ENCODE results near the gene MYOC. TPM values are rescaled to one million over a fixed set of nuclear protein-coding genes. Genes with fewer than 3 reads are reported as not detected.
A peak's percentile ranks its signal among the peaks of the same experiment; 100 is the strongest.

The MYOC gene
- total RNA-seq, 1 experiment from 2014 or later = not detected

DNA sequence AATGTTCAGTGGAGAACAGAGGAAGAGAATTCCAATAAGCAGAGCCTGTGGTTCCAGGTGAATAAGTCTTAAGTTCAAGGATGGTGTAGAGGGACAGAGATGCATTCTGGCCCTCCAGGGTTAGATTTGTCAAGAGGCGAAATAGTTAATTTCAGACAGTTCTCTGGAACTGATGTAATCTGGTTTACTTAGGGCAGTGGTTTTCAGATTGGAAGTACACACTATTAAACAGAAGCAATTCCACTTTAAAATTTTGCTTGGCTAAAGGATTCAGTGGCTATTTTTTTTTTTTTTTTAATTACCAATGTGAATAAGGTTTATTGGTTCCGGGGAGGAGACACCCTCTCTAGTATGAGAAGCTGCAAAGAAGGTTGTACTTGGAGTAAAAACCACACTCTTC is 55.8 kb downstream of the MYOC start:
- H3K79me2 ChIP-seq (ENCODE audit: insufficient read depth, low read length) = no peaks in the 10 kb centered on the region
- Mint-ChIP-seq H3K4me3 (no peak overlapping the region), H3K9me3 (no peaks in the 10 kb centered on the region), H3K27me3 (ENCODE audit: low read depth) (no peaks in the 10 kb centered on the region), H3K4me1 (peaks cover 0 to 3% of the 10 kb centered on the region in 2 experiments; a peak in 1 of 4 replicates), H3K36me3 (ENCODE audit: insufficient read depth in 1 of 3, low read depth in 3 of 3) (peaks cover 11 to 27% (median 13%) of the 10 kb centered on the region in 3 experiments; a peak in 6 of 7 replicates), H3K27ac (peak overlapping the region in 1 of 3 experiments; percentile 26; a peak in 3 of 7 replicates)
- no CpG with 5 or more reads among the region's 2 CpGs for WGBS (ENCODE audit: extremely low coverage, insufficient read length, low lambda C conversion rate)
- no peaks in the 10 kb centered on the region for H4K20me1 ChIP-seq (ENCODE audit: control insufficient read depth, insufficient read depth, insufficient read length)
- H3K14ac ChIP-seq (ENCODE audit: insufficient read depth, low read length) = no peak overlapping the region
- TF ChIP-seq, protein P1, sequence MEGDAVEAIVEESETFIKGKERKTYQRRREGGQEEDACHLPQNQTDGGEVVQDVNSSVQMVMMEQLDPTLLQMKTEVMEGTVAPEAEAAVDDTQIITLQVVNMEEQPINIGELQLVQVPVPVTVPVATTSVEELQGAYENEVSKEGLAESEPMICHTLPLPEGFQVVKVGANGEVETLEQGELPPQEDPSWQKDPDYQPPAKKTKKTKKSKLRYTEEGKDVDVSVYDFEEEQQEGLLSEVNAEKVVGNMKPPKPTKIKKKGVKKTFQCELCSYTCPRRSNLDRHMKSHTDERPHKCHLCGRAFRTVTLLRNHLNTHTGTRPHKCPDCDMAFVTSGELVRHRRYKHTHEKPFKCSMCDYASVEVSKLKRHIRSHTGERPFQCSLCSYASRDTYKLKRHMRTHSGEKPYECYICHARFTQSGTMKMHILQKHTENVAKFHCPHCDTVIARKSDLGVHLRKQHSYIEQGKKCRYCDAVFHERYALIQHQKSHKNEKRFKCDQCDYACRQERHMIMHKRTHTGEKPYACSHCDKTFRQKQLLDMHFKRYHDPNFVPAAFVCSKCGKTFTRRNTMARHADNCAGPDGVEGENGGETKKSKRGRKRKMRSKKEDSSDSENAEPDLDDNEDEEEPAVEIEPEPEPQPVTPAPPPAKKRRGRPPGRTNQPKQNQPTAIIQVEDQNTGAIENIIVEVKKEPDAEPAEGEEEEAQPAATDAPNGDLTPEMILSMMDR (conservative IDR thresholded peaks at IDR 0.05) = no peak
- no peaks in the 10 kb centered on the region for H3K4me1 ChIP-seq (ENCODE audit: insufficient read depth, low read length)
- no peak overlapping the region for H3K18ac ChIP-seq (ENCODE audit: insufficient read length, low read depth, low read length)
- DNase-seq = no peak
- no peaks in the 10 kb centered on the region for H3K27me3 ChIP-seq (ENCODE audit: insufficient read depth, low read length)
- H4K91ac ChIP-seq (ENCODE audit: insufficient read length, low read depth, low read length) = no peak overlapping the region
- H3K27ac ChIP-seq (ENCODE audit: insufficient read length, low read depth, low read length) = no peak overlapping the region
- H2BK120ac ChIP-seq (ENCODE audit: low read depth, low read length, poor library complexity, severe bottlenecking) = no peak overlapping the region
- no peak overlapping the region for H4K5ac ChIP-seq (ENCODE audit: insufficient read length, low read depth, low read length)
- H3K56ac ChIP-seq (ENCODE audit: insufficient read length, low read depth, low read length) = no peak overlapping the region
- no peaks in the 10 kb centered on the region for H3K9me3 ChIP-seq (ENCODE audit: control insufficient read depth, low read depth, low read length)
- H3K9ac ChIP-seq (ENCODE audit: extremely low read depth, insufficient read length, low read length) = no peak overlapping the region
- H3K79me1 ChIP-seq (ENCODE audit: insufficient read depth, low read depth, low read length, poor library complexity, severe bottlenecking) = no peaks in the 10 kb centered on the region
- H4K8ac ChIP-seq (replicated peaks; ENCODE audit: insufficient read length, low read depth, low read length) = no peak overlapping the region
- no peak overlapping the region for H2AFZ ChIP-seq (ENCODE audit: low read length)
- no peak overlapping the region for H2BK20ac ChIP-seq (ENCODE audit: low read depth, low read length, poor library complexity, severe bottlenecking)
- no peaks in the 10 kb centered on the region for H3K23me2 ChIP-seq (ENCODE audit: insufficient read length, low read depth, low read length, poor library complexity, severe bottlenecking)
- no peak overlapping the region for H2BK12ac ChIP-seq (ENCODE audit: insufficient read length, low read depth, low read length)
- H3K4me2 ChIP-seq (ENCODE audit: insufficient read depth, insufficient read length, low read length) = no peak overlapping the region
- H3T11ph ChIP-seq (ENCODE audit: low read length) = no peak overlapping the region
- H3K23ac ChIP-seq (ENCODE audit: insufficient read length, low read depth, low read length) = no peak overlapping the region
- no peak overlapping the region for H3K4ac ChIP-seq (ENCODE audit: low read depth, low read length)
- no peak overlapping the region for H2AK5ac ChIP-seq (ENCODE audit: insufficient read length, low read length)
- H2BK5ac ChIP-seq (ENCODE audit: insufficient read length, low read length) = no peak overlapping the region
- H2BK15ac ChIP-seq (ENCODE audit: low read depth, low read length) = no peak overlapping the region
